ENCODE data around the gene MPHOSPH6.
"Not testable (repeated sequence)": the region's sequence is repeated elsewhere in the genome, so short reads cannot be mapped to it uniquely, and the experiment has no call there.

Gene MPHOSPH6

DNA sequence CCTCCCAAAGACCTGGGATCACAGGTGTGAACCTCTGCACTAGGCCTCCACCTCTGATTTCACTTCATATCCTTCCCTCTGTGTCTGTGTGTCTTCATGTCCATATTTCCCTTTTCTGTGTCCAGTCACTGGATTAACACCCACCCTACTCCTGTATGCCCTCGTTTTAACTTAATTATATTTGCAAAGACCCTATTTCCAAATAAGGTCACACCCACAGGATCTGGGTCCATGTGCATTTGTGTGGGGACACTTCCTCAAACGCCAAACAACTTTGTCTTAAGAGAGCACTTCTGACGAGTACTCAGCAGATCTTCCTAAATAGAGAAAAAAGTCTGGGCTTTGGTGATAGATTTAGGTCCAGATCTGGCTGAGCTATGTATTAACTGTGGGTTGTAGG, 56.3 kb downstream of the MPHOSPH6 start:
- no peak for DNase-seq

DNA sequence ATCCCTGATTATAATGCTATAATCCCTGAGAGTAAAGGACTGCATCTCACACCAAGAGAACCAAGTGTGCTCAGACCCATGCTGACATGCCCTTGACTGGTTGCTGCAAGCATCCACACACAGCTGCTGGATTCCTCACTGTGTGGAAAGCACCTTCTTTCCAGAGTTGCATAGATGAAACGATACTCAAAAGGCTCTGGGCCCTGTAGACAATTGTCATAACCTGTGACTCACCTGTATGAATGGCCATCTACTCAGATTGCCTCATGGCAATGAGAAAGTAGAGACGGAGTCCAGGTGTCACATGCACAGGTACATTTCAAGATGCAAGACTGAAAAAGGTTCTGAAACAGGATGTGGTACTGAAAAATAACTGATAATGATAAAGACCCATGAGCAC, 58.1 kb downstream of the MPHOSPH6 start:
- DNase-seq: no peak

DNA sequence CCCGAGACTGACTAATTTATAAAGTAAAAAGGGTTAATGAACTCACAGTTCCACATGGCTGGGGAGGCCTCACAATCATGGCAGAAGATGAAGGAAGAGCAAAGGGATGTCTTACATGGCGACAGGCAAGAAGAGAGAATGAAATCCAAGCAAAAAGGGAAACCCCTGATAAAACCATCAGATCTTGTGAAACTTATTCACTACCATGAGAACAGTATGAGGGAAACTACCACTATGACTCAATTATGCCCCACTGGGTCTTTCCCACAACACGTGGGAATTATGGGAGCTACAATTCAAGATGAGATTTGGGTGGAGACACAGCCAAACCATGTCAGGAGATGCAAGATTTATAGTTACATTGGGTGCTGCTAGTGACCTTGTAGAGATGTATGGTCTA, 60.8 kb downstream of the MPHOSPH6 start:
- DNase-seq: not testable (repeated sequence)

DNA sequence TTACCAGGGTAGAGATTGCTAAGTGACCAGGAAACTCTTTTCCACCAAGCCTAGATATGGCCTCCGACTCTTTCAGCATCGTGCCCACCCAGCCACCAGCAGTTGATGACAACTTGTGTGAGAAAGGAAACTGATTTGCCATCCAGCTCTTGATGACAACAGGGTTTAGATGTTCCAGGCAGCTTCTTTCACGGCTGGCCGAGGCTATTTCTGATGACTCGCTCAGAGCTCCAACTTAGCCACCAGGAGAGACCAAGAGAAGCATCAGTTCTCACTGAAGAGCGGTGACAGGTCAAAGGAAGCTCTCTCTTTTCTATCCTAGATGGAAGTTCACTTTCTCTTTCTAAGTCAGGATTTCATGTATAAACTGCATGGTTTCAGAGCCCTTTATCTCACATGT, 61.2 kb downstream of the MPHOSPH6 start:
- DNase-seq: no peak

DNA sequence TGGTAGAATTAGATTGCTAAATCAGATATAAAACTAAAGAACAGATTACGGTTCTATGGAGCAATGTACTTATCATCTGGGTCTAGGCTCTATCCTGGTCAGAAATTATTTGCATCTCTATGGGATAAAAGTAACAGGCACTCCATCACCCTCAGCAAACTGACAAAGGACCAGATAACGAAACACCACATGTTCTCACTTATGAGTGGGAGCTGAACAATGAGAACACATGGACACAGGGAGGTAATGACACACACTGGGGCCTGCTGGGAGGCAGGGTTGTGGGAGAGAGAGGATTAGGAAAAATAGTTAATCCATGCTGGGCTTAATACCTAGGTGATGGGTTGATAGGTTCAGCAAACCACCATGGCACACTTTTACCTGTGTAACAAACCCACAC, 61.9 kb downstream of the MPHOSPH6 start:
- DNase-seq: no peak

DNA sequence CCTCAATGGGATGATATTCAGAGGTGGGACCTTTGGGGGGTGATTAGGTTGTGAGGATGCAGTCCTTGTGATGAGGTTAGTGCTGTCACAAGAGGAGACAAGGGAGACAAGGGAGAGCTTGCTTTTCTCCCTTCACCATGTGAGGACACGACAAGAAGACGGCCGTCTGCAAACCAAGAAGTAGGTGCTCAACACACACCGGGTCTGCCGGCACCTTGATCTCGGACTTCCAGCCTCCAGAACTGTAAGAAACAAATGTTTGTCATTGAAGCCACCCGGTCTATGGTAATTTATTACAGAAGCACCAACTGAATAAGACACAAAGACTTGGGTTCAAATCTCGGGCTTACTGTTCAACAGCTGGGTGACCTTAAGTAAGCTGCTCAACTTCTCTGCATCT, 64.9 kb downstream of the MPHOSPH6 start:
- DNase-seq: no peak
